Measurements from ENCODE around the gene GNAT1. TPM values are rescaled to one million over a fixed set of nuclear protein-coding genes. Genes with fewer than 3 reads are reported as not detected.

The GNAT1 gene
- total and polyA plus RNA-seq, 2 of the 13 experiments (the other 11 are each of a cell fraction or from before 2014, with no cell fraction given), result 0.15 TPM; not detected in 1

- TF ChIP-seq ZNF318 (CRISPR knock-in tag; IDR thresholded peaks at IDR 0.05), result no peak
- TF ChIP-seq PHF5A (CRISPR knock-in tag; IDR thresholded peaks at IDR 0.05; ENCODE audit: low read depth, unreplicated experiment), result peak; percentile 7
- no peak for TF ChIP-seq ZBTB25 (CRISPR knock-in tag; IDR thresholded peaks at IDR 0.05)
- no peak for TF ChIP-seq HIVEP1 (CRISPR knock-in tag; IDR thresholded peaks at IDR 0.05)
- no peak for TF ChIP-seq CBX1 (IDR thresholded peaks at IDR 0.05; ENCODE audit: low read depth)
- TF ChIP-seq HOXD1 (CRISPR knock-in tag; IDR thresholded peaks at IDR 0.05), result peak; percentile 99
- no peak for TF ChIP-seq RBFOX2 (IDR thresholded peaks at IDR 0.05; ENCODE audit: low read depth, low read length)
- TF ChIP-seq ATF6 (CRISPR knock-in tag; conservative IDR thresholded peaks at IDR 0.05), result no peak
- TF ChIP-seq KDM2A (CRISPR knock-in tag; IDR thresholded peaks at IDR 0.05; ENCODE audit: borderline replicate concordance, low read depth), result peak; percentile 39; the same call in 1 of the 2 replicates
- TF ChIP-seq YY1 (IDR thresholded peaks at IDR 0.05; ENCODE audit: insufficient read depth, insufficient replicate concordance, low read depth, low read length), result peak; percentile 70
- no peak for TF ChIP-seq PAX8 (CRISPR knock-in tag; IDR thresholded peaks at IDR 0.05; ENCODE audit: borderline replicate concordance)
- TF ChIP-seq ZNF780A (CRISPR knock-in tag; IDR thresholded peaks at IDR 0.05), result peak; percentile 70; the same call in 1 of the 2 replicates
- TF ChIP-seq ZNF746 (CRISPR knock-in tag; IDR thresholded peaks at IDR 0.05), result peak; percentile 57; the same call in 1 of the 2 replicates
- no peak for TF ChIP-seq MNT (IDR thresholded peaks at IDR 0.05)
- peak; percentile 38 for TF ChIP-seq TCF7 (IDR thresholded peaks at IDR 0.05; ENCODE audit: low read depth)
- TF ChIP-seq ZFP36L2 (CRISPR knock-in tag; IDR thresholded peaks at IDR 0.05), result no peak
Measured at GRCh38 chr3:50210510-50211367, 19.3 kb downstream of the GNAT1 start (continued).

Measured in HepG2 (cell line).